ENCODE results near the gene ZNF174.

- no peak for TF ChIP-seq EZH2phosphoT487 (IDR thresholded peaks at IDR 0.05; ENCODE audit: low read depth)
- no peak for TF ChIP-seq CTCF (IDR thresholded peaks at IDR 0.05; ENCODE audit: low read depth, low read length)
Observed at GRCh38 chr16:3413730-3414379, 12.8 kb downstream of the ZNF174 start.
